Raji (cell line): Measurements from ENCODE around the gene SSX2IP.

Source experiments
- POLR2A ChIP-seq: IDR thresholded peaks from 2 replicates; pipeline ENCODE4 v1.6.1; 2011; ENCODE audit warnings: low read depth, low read length, control low read depth; ENCODE audit not compliant: insufficient read depth

SSX2IP gene

DNA sequence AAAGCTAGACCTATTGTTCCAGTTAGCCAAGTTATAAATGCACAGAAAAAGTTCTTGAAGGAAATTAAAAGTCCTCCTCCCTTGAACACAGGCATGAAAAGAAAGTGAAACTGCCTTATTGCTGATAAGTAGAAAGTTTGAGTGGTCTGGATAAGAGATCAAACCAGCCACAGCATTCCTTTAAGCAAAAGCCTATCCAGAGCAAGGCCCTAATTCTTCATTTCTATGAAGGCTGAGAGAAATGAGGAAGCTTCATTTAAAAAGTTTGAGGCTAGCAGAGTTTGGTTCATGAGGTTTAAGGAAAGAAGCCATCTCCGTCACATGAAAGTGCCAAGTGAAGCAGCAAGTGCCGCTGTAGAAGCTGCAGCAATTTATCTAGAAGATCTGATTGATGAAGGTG, 2.7 kb upstream of the SSX2IP start:
- no peak for TF ChIP-seq POLR2A

DNA sequence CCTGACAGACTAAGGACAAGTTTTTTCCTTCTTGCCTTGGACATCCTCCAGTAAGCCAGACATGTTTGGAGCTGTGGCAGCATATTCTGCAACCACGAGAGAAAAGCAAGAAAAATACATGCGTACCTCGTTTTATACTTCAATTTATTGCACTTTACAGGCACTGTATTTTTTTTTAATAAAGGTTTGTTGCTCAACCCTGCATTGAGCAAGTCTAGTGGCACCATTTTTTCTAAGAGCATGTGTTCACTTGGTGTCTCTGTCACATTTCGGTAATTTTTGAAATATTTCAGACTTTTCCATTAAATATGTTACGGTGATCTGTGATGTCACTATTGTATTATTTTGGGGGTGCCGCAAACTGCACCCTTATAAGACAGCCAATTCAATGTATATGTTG, 2.1 kb upstream of the SSX2IP start:
- no peak for TF ChIP-seq POLR2A

DNA sequence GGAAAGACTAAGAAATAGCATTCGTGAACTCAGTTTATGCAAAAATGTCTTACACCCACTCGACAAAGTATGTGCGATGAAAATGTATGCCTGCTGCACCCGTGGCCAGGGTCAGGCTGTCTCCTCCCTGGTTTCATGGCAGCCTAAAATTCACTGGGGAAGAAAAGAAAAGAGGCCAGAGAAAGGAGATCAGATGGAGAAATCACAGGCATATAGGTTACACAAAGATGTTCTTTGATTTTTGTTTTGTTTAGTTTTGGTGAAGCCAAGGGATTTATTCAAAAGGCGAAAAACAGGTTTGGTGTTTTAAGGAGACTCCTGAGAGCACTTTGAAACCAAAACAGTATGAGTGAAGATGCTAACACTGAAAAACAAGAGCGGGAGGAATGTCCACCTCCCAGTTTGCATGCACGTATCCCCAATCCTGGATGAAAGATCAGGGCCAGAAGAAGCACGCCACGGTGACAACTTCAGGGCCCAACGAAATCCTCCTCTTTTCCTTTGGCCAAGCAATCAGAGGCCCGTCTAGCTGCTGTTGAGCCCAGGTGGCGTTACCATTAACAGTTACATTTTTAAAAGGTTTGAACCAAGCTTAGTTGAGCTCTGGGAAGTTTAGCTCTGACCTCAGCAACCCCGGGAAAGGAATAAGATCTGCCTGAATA, 992 bp upstream of the SSX2IP start:
- no peak for TF ChIP-seq POLR2A

DNA sequence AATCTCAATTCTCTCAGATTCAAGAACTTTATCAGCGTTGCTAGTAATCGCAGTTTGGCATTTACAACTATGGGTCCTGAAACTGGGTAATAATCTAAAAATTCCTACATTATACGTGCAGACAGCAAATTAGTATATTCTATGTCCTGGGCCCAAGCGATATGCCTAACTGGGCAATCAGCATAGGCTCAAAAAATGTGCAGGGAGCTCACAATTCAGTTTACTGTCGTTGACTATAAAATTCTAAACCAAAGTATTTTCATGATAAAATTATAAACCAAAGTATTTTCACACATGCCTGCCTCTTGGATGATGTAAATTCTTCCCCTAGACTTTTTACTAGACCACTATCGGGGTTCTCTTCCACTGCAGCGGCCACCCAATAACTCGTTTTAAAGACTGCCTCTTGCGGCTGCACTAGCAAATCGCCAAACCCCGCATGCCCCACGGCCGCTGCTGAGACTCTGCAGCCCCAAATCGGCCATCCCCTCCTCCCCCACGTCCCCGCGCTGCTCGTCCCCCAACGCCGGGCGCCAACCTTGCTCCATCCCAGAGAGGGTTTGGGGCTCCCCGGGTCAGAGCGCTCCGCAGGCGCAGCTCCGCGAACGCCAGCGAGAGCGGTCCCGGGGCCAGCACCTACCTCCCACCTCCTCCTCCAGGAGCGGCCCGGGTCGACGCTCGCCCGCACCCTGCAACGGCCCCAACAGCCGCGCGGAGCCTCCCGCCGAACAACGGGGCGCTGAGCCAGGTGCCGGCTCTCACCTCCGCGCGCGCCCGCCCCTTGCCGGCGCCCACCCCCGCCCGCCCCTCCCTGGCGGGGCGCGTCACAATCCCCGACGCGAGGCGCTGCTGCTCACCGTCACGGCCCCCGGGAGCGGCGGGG, 506 bp downstream of the SSX2IP start:
- TF ChIP-seq POLR2A: no peak

DNA sequence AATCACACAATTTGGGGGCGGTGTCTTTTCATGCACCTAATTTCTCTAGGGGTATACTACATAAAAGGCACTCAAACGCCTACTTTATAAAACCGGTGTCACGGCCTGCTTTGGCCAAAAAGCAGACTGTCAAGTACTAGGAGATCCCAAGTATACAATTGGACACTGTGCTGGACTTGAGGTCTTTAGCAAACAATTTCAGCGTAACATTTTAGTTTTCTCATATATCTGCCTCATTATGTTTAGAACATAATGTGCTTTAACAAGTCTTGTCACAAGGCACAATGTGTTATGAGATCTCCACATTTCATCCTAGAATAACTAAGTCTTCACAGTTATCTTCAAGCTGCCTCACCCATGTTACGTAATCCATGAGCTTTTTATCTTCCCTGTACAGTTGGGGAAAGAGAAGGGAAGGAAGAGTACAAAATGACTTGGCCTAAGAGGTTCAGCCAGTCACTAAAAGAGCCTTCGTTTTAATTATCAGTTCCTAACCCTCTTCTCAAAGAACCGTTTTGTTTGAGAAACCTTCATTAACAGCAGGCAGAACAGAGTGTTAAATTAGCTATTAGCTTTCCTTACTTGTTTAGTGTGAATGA, 1.7 kb downstream of the SSX2IP start:
- no peak for TF ChIP-seq POLR2A

DNA sequence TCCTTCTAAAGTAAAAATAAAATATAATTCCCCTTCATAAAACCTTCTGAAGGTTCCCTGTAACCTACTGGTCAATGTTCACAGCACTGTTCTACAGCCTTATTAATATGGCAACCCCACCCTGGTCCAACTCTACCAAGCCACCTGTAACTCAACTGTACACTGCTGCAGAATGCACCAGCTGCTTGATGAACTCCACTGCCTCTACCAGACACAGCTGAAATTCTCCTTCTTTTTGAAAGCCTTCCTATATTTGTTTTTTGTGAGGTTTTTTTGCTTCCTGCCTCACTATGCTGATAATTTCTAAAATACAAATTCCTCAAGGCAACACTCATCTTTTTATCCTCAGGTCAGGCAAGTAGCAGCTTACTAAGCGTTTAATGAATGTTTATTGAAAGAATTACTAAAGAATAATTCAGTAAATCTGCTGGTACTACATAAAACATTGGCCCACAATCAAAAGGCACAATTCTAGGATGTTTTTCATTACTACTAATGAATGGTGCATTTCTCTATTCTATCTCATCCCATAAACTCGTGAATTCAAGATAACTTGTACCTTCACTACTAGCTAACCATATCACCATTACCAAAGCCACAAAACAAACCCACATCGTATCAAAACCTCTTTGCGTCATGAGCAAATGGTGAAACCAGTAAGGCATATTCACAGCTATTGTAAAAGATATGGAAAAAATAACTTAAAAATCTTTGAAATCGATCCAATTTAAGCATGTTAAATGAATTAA, 2.4 kb downstream of the SSX2IP start:
- no peak for TF ChIP-seq POLR2A

DNA sequence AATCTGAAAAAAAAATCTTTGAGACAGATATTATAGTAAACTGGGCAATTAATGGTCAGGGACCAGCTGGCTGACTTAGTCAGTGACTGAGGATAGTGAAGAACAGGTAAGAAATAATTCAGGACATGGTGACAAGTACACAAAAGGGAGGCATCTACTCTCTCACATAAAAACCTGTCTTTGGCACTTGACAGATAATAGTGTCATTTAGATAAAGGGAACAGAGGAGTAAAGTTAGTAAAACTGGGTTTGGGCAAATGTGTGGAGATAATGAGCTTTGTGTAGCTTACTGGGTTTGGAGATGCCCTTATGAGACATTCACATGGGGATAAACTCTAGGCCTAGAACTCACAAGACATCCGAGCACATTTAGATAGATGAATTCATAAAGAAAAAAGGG, 4.0 kb downstream of the SSX2IP start:
- no peak for TF ChIP-seq POLR2A

DNA sequence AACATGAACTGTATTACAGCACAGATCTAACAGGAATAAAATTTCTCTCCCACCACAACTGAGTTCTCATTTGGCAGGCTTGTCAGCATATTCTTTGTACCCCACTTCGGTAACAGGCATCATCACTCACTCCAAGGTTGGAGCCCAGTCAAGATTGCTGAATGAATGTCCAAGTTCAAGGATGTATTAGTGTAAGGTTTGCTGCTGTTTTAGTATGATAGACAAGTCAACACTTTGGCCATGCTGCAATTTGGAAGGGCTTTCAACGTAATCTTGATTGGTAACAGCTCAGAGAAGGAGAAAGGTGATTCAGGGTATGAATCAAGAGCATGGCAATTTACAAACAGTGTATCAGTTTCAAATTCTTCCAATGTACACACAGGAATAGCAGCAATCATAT, 6.8 kb downstream of the SSX2IP start:
- TF ChIP-seq POLR2A: no peak

DNA sequence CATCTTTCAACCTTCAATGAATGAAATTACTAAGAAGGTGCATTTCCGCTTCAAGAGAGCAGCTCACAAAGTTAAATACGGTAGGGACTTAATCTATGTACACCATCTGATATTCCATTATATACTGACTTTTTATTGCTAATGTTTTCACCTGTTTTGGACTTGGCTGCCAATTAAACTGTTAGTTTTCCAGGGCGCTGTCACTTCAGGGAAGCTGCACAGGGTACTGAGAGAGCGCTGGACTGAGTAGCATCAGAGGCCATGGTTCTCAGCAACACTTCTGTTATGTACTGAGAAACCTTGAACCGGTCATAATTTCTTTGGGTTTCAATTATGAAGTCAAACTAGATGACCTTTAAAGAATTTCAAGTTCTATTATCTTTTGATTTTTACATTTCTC, 8.2 kb downstream of the SSX2IP start:
- no peak for TF ChIP-seq POLR2A

DNA sequence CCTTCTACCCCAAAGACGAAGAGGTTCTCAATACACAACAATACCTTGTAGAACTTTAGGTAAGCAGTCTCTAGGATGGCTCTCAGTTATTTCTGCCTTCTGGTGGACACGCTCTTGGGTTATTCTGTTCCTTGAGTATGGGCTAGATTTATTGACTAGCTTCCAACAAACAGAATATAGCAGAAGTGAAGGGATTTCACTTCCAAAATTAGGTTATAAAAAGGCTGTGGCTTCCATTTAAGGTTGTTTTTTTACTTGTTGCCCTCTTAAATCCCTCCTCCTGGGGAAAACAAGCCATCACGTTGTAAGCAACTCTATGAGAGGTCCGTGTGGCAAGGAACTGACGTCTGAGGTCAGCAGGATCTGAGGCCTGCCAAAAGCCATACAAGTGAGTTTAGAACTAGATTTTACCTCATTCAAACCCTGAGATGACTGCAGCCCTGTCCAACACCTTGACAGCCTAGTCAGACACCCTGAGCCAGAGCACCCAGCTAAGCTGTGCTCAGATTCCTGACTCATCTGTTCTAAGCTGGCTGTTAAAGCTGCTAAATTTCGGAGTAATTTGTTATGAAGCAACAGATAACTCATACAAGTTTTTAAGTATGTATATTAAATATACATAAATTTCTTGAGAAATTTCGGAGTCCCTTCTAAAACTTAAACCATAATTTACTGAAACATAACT, 12.7 kb downstream of the SSX2IP start:
- TF ChIP-seq POLR2A: no peak

DNA sequence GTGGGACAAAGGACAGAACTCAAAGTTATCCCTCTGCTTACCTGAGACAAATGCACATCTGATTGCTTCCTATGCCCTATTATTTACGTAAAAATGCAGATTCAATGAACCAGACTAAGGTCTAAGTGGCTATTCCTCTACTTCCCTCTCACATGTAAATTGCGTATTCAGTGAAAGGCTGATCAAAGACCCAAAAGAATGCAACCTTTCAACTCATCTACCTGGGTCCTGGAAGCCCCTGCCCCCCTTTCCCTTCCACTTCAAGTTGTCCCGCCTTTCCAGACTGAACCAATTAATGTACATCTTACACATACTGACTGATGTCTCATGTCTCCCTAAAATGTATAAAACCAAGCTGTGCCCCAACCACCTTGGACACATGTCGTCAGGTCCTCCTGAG, 14.6 kb downstream of the SSX2IP start:
- TF ChIP-seq POLR2A: no peak

DNA sequence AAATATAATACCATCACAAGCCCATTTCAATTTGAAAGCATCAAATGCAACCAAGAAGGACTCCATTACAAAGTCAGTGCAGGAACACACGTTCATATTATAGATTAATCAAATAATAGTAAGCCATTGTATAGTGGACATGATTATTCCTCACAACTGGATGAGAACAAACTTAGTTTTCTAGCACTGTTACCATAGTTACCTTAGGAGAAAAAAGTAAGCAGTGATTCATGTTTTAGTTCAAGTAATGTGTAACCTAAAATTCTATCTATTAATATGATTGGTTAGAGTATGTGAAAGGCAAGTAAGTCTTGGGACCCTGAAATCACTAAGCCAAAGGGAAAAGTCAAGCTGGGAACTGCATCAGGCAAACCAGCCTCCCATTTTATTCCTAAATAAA, 15.2 kb downstream of the SSX2IP start:
- TF ChIP-seq POLR2A: no peak

DNA sequence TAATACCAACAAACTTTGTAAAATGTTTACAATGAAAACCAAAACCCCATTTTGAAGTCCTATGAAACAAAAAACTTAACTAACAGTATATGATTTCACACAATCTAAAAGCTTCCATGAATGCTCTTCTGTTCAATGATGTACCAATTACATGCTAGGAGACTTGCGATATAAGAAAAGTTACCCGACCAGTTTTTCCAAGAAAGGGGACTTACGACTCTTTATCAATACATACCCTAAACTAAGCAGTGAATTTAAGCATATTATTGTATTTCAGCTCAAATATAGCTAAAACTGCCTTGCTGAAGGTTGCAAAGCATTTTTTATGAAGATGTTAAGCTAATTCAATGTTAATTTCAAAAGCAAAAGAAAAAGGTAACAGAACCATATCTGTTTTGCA, 15.6 kb downstream of the SSX2IP start:
- TF ChIP-seq POLR2A: no peak

DNA sequence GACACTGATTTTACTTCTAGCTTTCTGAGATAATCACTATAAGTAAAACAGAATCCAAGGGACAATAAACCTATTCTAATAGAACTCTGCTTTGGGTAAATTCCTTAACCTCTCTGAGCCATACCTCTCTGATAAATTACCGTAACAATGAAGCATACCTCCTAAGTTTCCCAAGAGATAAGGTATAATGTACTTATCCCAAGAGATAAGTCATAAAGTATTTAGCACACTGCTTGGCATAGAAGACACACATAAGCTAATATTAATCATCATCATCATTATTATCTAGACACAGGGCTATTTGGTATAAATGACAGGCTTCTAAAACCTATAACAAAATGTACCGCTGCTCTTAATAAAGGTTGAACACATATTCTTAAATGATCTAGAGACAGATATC, 16.2 kb downstream of the SSX2IP start:
- no peak for TF ChIP-seq POLR2A
